ENCODE measurements around the gene CIAPIN1.
A peak's percentile ranks its signal among the peaks of the same experiment; 100 is the strongest.

CIAPIN1 gene

GRCh38 chr16:57483725-57484514, 36.7 kb upstream of the CIAPIN1 start:
- Histone ChIP-seq H3K4me2 (no peak overlapping the region), H3K27ac (no peak overlapping the region)
- TF ChIP-seq Cebpa-rat (IDR thresholded peaks at IDR 0.05) = no peak

GRCh38 chr16:57482845-57483545, 35.8 kb upstream of the CIAPIN1 start:
- Histone ChIP-seq H4K20me1 (peaks cover 7% of the 10 kb centered on the region), H3K4me3 (no peak overlapping the region), H3K9ac (no peak overlapping the region), H3K4me2 (no peak overlapping the region), H3K27me3 (no peaks in the 10 kb centered on the region), H3K36me3 (no peaks in the 10 kb centered on the region), H3K4me1 (peaks cover 59% of the 10 kb centered on the region), H3K27ac (no peak overlapping the region), H3K9me3 (no peaks in the 10 kb centered on the region)
- no peak for TF ChIP-seq Cebpa-rat (IDR thresholded peaks at IDR 0.05)

More at GRCh38 chr16:57483725-57484514, 36.7 kb upstream of the CIAPIN1 start:
- no peaks in the 10 kb centered on the region for H3K36me3 ChIP-seq
- H3K27me3 ChIP-seq = no peaks in the 10 kb centered on the region
- no peak overlapping the region for H3K9ac ChIP-seq
- no peak overlapping the region for H3K4me3 ChIP-seq
- H3K9me3 ChIP-seq = no peaks in the 10 kb centered on the region
- H3K4me1 ChIP-seq = peaks cover 50% of the 10 kb centered on the region
- H4K20me1 ChIP-seq = no peaks in the 10 kb centered on the region

GRCh38 chr16:57481421-57481820, 34.2 kb upstream of the CIAPIN1 start:
- Histone ChIP-seq H3K4me1 (peaks cover 66% of the 10 kb centered on the region), H4K20me1 (peaks cover 22% of the 10 kb centered on the region), H3K4me2 (no peak overlapping the region), H3K27ac (no peak overlapping the region), H3K9ac (no peak overlapping the region), H3K27me3 (no peaks in the 10 kb centered on the region), H3K9me3 (no peaks in the 10 kb centered on the region), H3K4me3 (no peak overlapping the region), H3K36me3 (no peaks in the 10 kb centered on the region)
- no peak for TF ChIP-seq Cebpa-rat (IDR thresholded peaks at IDR 0.05)

- no peak overlapping the region for H3K27ac ChIP-seq
- no peaks in the 10 kb centered on the region for H3K9me3 ChIP-seq
- H3K4me3 ChIP-seq = no peak overlapping the region
- H3K4me2 ChIP-seq = peak overlapping the region; percentile 98
- no peak overlapping the region for H3K9ac ChIP-seq
- peaks cover 70% of the 10 kb centered on the region for H3K4me1 ChIP-seq
- TF ChIP-seq Cebpa-rat (IDR thresholded peaks at IDR 0.05) = no peak
- H4K20me1 ChIP-seq = peaks cover 28% of the 10 kb centered on the region
- H3K27me3 ChIP-seq = no peaks in the 10 kb centered on the region
- no peaks in the 10 kb centered on the region for H3K36me3 ChIP-seq
These were observed 33.6 kb upstream of the CIAPIN1 start for GRCh38 chr16:57480754-57481230.

GRCh38 chr16:57479976-57480753, 33.0 kb upstream of the CIAPIN1 start:
- peak overlapping the region; percentile 61 for H3K4me3 ChIP-seq
- peaks cover 70% of the 10 kb centered on the region for H3K4me1 ChIP-seq
- TF ChIP-seq Cebpa-rat (IDR thresholded peaks at IDR 0.05) = no peak
- H4K20me1 ChIP-seq = peaks cover 30% of the 10 kb centered on the region
- peak overlapping the region; percentile 98 for H3K4me2 ChIP-seq
- H3K27me3 ChIP-seq = no peaks in the 10 kb centered on the region
- no peaks in the 10 kb centered on the region for H3K9me3 ChIP-seq
- no peaks in the 10 kb centered on the region for H3K36me3 ChIP-seq
- 0 out of 2 replicates have a peak overlapping the region, but pooled peaks have one; percentile 18 for H3K27ac ChIP-seq
- peak overlapping the region; percentile 58; the same call in 1 of the 2 replicates for H3K9ac ChIP-seq

- Histone ChIP-seq H3K27me3 (no peaks in the 10 kb centered on the region), H3K4me2 (peak overlapping the region; percentile 98), H3K4me1 (peaks cover 72% of the 10 kb centered on the region), H3K4me3 (peak overlapping the region; percentile 61), H3K36me3 (peaks cover 4% of the 10 kb centered on the region; the same call in 1 of the 2 replicates), H3K9me3 (no peaks in the 10 kb centered on the region), H3K27ac (peak overlapping the region; percentile 49), H4K20me1 (peaks cover 34% of the 10 kb centered on the region), H3K9ac (peak overlapping the region; percentile 58)
- TF ChIP-seq Cebpa-rat (IDR thresholded peaks at IDR 0.05) = no peak
These were observed 32.2 kb upstream of the CIAPIN1 start for GRCh38 chr16:57479205-57479975.

- Histone ChIP-seq H3K4me3 (peak overlapping the region; percentile 61), H3K27me3 (no peaks in the 10 kb centered on the region), H3K36me3 (peaks cover 12% of the 10 kb centered on the region), H4K20me1 (peaks cover 34% of the 10 kb centered on the region), H3K9me3 (no peaks in the 10 kb centered on the region), H3K27ac (peak overlapping the region; percentile 49), H3K4me1 (peaks cover 73% of the 10 kb centered on the region), H3K9ac (peak overlapping the region; percentile 58), H3K4me2 (peak overlapping the region; percentile 98)
- TF ChIP-seq Cebpa-rat (IDR thresholded peaks at IDR 0.05) = no peak
These were observed 31.4 kb upstream of the CIAPIN1 start for GRCh38 chr16:57478396-57479204.

- H3K9me3 ChIP-seq = no peaks in the 10 kb centered on the region
- peaks cover 21% of the 10 kb centered on the region for H3K36me3 ChIP-seq
- peak overlapping the region; percentile 10 for H3K27ac ChIP-seq
- peaks cover 42% of the 10 kb centered on the region for H4K20me1 ChIP-seq
- H3K9ac ChIP-seq = peak overlapping the region; percentile 8; the same call in 1 of the 2 replicates
- TF ChIP-seq Cebpa-rat (IDR thresholded peaks at IDR 0.05) = no peak
- H3K4me2 ChIP-seq = peak overlapping the region; percentile 98
- H3K27me3 ChIP-seq = no peaks in the 10 kb centered on the region
- peak overlapping the region; percentile 61 for H3K4me3 ChIP-seq
- H3K4me1 ChIP-seq = peaks cover 82% of the 10 kb centered on the region
These were observed 30.5 kb upstream of the CIAPIN1 start for GRCh38 chr16:57477531-57478202.

Measured in BLaER1 (cell line).